A673 (cell line): ENCODE measurements around the gene MAVS.

ENCODE experiments used
- CTCF ChIP-seq: fragments of 300-800, 200-600 bp; sonication (generic); conservative IDR thresholded peaks from 2 replicates; pipeline ENCODE4 v1.5.1; 2017; ENCODE audit warnings: low read depth, mild to moderate bottlenecking, antibody characterized with exemption, low read length, moderate library complexity, mixed read lengths
- EZH2 ChIP-seq: fragments of 200-600 bp; sonication (generic); IDR thresholded peaks from 2 replicates; pipeline ENCODE4 v1.6.1; 2017; ENCODE audit warnings: borderline replicate concordance, low read depth, mild to moderate bottlenecking, mixed read lengths, antibody characterized with exemption, low read length; ENCODE audit not compliant: poor library complexity, severe bottlenecking

GRCh38 chr20:3843490-3843889, 3.1 kb upstream of the MAVS start:
- TF ChIP-seq CTCF (no peak), EZH2 (no peak)
